Right lobe of liver (tissue), 6 donors: ENCODE data around the gene ANXA4. TPM values are rescaled to one million over a fixed set of nuclear protein-coding genes. Genes with fewer than 3 reads are reported as not detected.
"Not testable (repeated sequence)": the region's sequence is repeated elsewhere in the genome, so short reads cannot be mapped to it uniquely, and the experiment has no call there.

ENCODE experiments used
- ATAC-seq, 4 donors: fragments of 200-7000 bp; cut with Tn5 transposase; one replicate each; pipeline ENCODE4 v1.9.1; 2020; ENCODE audit warnings: mild to moderate bottlenecking in 4 of 4, moderate library complexity in 4 of 4
- DNase-seq, 3 donors: peaks; one replicate each; pipeline ENCODE4 v3.0.0-alpha.2; 2020
- H3K27ac ChIP-seq, 3 donors: fragments of 200-600 bp; one replicate each; pipeline ENCODE4 v1.8.0; 2022
- H3K27me3 ChIP-seq, 2 donors: fragments of 200-600 bp; one replicate each; pipeline ENCODE4 v1.8.0; 2022
- H3K36me3 ChIP-seq, 4 donors: fragments of 200-600 bp; sonication (generic) in 1 of 4; one replicate each; pipeline versions ENCODE4 v1.5.1 to v1.8.0; 2017 to 2022; ENCODE audit warnings: control low read depth in 1 of 4
- H3K4me1 ChIP-seq, 4 donors: fragments of 200-600 bp; sonication (generic) in 1 of 4; one replicate each; pipeline versions ENCODE4 v1.5.1 to v1.8.0; 2017 to 2022; ENCODE audit warnings: control low read depth in 1 of 4
- H3K4me3 ChIP-seq, 3 donors: fragments of 200-600 bp; one replicate each; pipeline ENCODE4 v1.8.0; 2022
- H3K9me3 ChIP-seq, 4 donors: fragments of 200-600 bp; sonication (generic) in 1 of 4; one replicate each; pipeline versions ENCODE4 v1.5.1 to v1.8.0; 2017 to 2022; ENCODE audit warnings: control low read depth in 1 of 4
- CTCF ChIP-seq, 4 donors: fragments of 200-600 bp in 3 of 4; fragments of 450-650 bp in 1 of 4; IDR thresholded peaks; one replicate each; pipeline versions ENCODE4 v1.5.1 to v1.8.0; 2016 to 2022; ENCODE audit warnings: antibody characterized with exemption in 4 of 4, mild to moderate bottlenecking in 2 of 4
- POLR2A ChIP-seq: fragments of 450-650 bp; IDR thresholded peaks from one replicate; pipeline ENCODE4 v1.6.1; 2017; ENCODE audit warnings: antibody characterized with exemption, mild to moderate bottlenecking
- WGBS: methylation state at CpG from one replicate; pipeline ENCODE4 v1.1.6; 2018; ENCODE audit warnings: low coverage, low lambda C conversion rate; ENCODE audit not compliant: insufficient coverage; ENCODE audit errors: missing lambda C conversion rate; 5-methylcytosine and 5-hydroxymethylcytosine counted together
- intact Hi-C, 2 donors: fragments of 100-400 bp; cut with DNase I; formaldehyde crosslinking; loops; one replicate each; pipeline versions ENCODE4 v1.11.2 to v1.14.1; 2022
- total RNA-seq, 6 experiments: library from RNA; depleted of rRNA in 2 of 6; stranded (reverse); fragments of >200 nt in 2 of 6; fragmentation: NEBNext Ultra II Directional in 3 of 6; extraction: Animal tissue kit (Norgen Biotek cat#: 25700) in 3 of 6; gene quantifications; one replicate each; pipeline versions ENCODE4 v1.1.0 to v1.2.4, GENCODE V29; 2016 to 2023
- donor health status: DM: no; HTN: yes; CAD: no.
- donor health status: DM: no; HTN: no; CAD: no.
- donor health status: DM: no; HTN: no; CAD: no.
- donor health status: DM: no; HTN: yes; CAD: no.
- donor health status: DM: no; HTN: yes; CAD: no.

The ANXA4 gene
- total RNA-seq, 6 experiments from 2014 or later = 53.5 to 173 (median 92.1) TPM

GRCh38 chr2:69734854-69735544, 6.9 kb upstream of the ANXA4 start:
- H3K4me1 ChIP-seq = peaks cover 0 to 7% (median 0%) of the 10 kb centered on the region in 4 donors
- no peak overlapping the region for H3K4me3 ChIP-seq
- WGBS = 100% methylated on average over 2 of the region's 2 CpGs
- no peak overlapping the region for H3K27ac ChIP-seq
- H3K9me3 ChIP-seq = no peaks in the 10 kb centered on the region
- no peaks in the 10 kb centered on the region for H3K27me3 ChIP-seq
- ATAC-seq (no peak), DNase-seq (no peak)
- TF ChIP-seq POLR2A (no peak), CTCF (IDR thresholded peaks at IDR 0.05) (no peak)
- intact Hi-C loops = no loop called here
- H3K36me3 ChIP-seq = no peaks in the 10 kb centered on the region

- Histone ChIP-seq H3K36me3 (no peaks in the 10 kb centered on the region), H3K4me1 (peaks cover 0 to 7% (median 0%) of the 10 kb centered on the region in 4 donors), H3K9me3 (no peaks in the 10 kb centered on the region), H3K27me3 (no peaks in the 10 kb centered on the region), H3K4me3 (no peak overlapping the region), H3K27ac (no peak overlapping the region)
- TF ChIP-seq POLR2A (no peak), CTCF (IDR thresholded peaks at IDR 0.05) (no peak)
- ATAC-seq (no peak), DNase-seq (no peak)
- WGBS = 90% methylated on average over 2 of the region's 3 CpGs
- intact Hi-C loops = no loop called here
Measured at GRCh38 chr2:69735686-69736085, 6.2 kb upstream of the ANXA4 start.

- H3K4me1 ChIP-seq = peaks cover 0 to 11% (median 2%) of the 10 kb centered on the region in 4 donors
- ATAC-seq, H3K9me3 ChIP-seq, H3K36me3 ChIP-seq, DNase-seq, intact Hi-C loops, H3K27me3 ChIP-seq, H3K27ac ChIP-seq, H3K4me3 ChIP-seq: not testable (repeated sequence)
- WGBS = 59% methylated on average over 3 of the region's 3 CpGs
Measured at GRCh38 chr2:69738149-69738548, 3.8 kb upstream of the ANXA4 start.

DNA sequence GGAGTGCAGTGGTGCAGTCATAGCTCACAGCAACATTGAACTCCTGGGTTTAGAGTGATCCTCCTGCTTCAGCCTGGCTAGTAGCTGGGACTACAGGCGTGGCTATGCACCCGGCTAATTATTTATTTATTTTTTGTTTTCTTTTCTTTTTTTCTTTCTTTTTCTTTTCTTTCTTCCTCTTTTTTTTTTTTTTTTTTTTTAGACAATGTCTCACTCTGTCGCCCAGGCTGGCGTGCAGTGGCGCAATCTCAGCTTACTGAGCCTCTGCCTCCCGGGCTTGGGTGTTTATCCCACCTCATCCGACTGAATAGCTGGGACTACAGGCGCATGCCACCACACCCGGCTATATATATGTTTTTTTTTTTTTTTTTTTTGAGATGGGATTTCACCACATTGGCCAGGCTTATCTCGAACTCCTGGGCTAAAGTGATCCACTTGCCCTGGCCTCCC, 1.4 kb upstream of the ANXA4 start:
- ATAC-seq = peak; percentile 11 to 30 (median 20)
- H3K36me3 ChIP-seq = no peaks in the 10 kb centered on the region
- H3K27ac ChIP-seq = peak overlapping the region; percentile 91 to 97 (median 96)
- intact Hi-C loops = no loop called here
- DNase-seq = no peak
- no peaks in the 10 kb centered on the region for H3K27me3 ChIP-seq
- H3K4me1 ChIP-seq = peaks cover 0 to 16% (median 3%) of the 10 kb centered on the region in 4 donors
- H3K4me3 ChIP-seq = peak overlapping the region; percentile 64 to 100 (median 99)
- TF ChIP-seq POLR2A = no peak
- no peak for TF ChIP-seq CTCF (IDR thresholded peaks at IDR 0.05)
- whole genome bisulfite sequencing = 26% methylated on average over 10 of the region's 10 CpGs
- H3K9me3 ChIP-seq = no peaks in the 10 kb centered on the region

GRCh38 chr2:69741229-69741574, 732 bp upstream of the ANXA4 start:
- DNase-seq = peak; percentile 72 to 79 (median 75)
- Histone ChIP-seq H3K9me3 (no peaks in the 10 kb centered on the region), H3K36me3 (no peaks in the 10 kb centered on the region), H3K4me3 (peak overlapping the region; percentile 64 to 100 (median 99)), H3K27me3 (no peaks in the 10 kb centered on the region), H3K4me1 (peaks cover 0 to 16% (median 3%) of the 10 kb centered on the region in 4 donors), H3K27ac (peak overlapping the region; percentile 91 to 97 (median 96))
- WGBS = 2% methylated on average over 13 of the region's 13 CpGs
- intact Hi-C loops = no loop called here
- ATAC-seq = peak; percentile 56 to 68 (median 64)
- TF ChIP-seq CTCF (IDR thresholded peaks at IDR 0.05) (no peak), POLR2A (no peak)
